Hepatic stellate cell (primary cell): Measurements from ENCODE around the gene EIF1.
A peak's percentile ranks its signal among the peaks of the same experiment; 100 is the strongest.
"Not testable (repeated sequence)": the region's sequence is repeated elsewhere in the genome, so short reads cannot be mapped to it uniquely, and the experiment has no call there.

ENCODE experiments used
- DNase-seq: peaks from one replicate; pipeline ENCODE4 v3.0.0; 2011; ENCODE audit warnings: low spot score

The EIF1 gene

DNA sequence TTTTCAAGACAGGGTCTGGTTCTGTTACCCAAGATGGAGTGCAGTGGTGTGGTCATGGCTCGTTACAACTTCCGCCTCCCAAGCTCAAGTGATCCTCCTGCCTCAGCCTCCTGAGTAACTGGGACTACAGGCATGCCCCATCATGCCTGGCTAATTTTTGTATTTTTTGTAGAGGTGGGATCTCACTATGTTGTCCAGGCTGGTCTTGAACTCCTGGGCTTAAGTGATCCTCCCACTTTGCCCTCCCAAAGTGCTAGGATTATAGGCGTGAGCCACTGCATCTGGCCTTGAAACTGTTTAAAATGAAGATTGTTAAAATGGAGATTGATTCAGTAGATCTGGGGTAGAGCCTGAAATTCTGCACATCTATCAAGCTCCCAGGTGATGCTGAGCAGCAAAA is 12.2 kb downstream of the EIF1 start:
- DNase-seq, result not testable (repeated sequence)

- no peak for DNase-seq
These were observed 14.0 kb downstream of the EIF1 start for GRCh38 chr17:41702712-41703111.

DNA sequence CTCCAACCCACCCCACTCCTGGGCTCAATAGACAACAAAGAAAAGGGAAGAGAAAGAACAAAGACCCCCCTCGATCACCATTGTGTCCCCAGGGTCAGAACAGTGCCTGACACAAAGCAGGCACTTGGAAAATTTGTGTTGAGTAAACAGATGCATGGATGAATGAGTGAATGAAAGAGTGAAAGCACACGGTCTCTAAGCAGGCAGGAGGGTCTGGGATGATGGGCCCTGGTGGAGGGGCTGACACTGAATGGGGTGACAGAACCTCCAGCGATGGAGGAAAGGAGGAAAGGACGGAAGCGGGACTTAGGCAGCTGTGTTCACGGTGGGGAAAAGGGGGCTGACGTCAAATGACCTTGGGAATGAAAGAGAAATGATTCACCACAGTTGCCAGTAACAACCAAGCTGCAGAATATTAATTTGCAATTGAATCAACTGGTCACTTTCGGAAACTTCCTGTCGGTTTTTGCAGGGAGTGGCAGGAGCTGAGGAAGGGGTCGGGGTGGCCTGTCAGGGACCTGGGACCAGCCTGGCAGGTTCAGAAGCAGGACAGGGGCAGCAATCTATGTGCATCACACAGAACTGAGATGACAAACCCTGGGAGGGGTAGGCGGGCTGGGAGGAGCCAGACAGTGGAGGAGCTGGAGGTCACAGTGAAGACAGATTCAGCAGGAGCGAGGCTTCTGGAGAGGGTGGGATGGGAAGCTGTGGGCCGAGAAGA is 16.7 kb downstream of the EIF1 start:
- DNase-seq, result peak; percentile 73

DNA sequence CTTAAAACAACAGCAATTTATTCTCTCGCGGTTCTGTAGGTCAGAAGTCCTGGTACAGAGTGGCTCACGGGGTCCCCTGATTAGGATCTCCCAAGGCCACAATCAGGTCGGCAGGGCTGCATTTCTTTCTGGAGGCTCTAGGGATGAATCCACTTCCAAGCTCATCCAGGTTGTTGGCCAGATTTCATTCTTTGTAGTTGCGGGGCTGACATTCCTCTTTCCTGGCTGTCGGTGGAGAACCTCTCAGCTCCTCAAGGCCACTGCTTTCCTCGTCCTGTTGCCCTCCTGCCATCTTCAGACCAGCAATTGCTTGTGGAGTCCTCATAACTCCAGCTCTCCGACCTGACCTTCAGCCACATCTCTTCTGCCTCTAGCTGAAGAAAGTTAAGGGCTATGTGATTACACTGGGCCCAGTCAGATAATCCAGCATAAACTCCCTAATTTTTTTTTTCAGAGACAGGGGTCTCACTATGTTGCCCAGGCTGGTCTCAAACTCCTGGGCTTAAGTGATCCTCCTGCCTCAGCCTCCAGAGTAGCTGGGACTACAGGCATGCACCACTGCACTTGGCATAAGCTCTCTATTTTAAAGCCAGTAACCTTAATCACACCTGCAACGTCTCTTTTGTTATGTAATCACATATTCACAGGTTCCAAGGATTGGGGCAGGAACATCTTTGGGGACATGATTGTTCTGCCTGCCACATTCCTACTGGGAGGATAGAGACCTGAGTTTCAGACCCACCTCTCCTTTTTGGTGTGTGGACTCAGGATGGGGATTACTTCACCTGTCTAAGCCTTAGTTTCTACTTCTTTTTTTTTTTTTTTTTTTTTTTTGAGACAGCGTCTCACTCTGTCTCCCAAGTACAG is 19.4 kb downstream of the EIF1 start:
- no peak for DNase-seq

DNA sequence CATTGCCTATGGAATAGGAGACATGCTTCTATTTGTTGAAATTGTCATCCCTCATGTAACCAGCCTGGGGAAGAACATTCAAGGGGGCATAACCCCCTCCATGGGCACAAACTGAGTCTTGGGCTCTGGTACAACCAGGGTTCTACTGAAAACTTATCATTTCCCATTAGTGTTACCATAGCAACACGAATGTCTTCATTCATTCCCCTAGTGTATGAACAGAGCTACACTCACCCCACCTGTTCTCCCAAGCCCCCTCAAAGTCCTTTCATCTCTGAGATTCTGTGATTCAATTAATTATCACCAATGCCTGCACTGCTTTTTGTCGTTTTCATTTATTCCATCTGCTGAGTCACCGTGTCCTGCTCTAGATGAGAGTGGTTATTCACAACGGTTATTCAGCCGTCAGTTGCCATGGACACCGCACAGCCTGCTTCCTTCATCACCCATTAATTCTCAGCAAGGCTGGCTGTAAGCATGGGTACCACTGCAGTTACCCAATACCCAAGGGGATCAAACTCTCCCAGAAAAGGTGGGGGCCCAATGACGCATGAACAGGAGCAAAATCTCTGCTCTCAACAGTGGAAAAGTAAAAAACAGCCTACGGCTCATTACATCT is 21.9 kb downstream of the EIF1 start:
- DNase-seq, result no peak

DNA sequence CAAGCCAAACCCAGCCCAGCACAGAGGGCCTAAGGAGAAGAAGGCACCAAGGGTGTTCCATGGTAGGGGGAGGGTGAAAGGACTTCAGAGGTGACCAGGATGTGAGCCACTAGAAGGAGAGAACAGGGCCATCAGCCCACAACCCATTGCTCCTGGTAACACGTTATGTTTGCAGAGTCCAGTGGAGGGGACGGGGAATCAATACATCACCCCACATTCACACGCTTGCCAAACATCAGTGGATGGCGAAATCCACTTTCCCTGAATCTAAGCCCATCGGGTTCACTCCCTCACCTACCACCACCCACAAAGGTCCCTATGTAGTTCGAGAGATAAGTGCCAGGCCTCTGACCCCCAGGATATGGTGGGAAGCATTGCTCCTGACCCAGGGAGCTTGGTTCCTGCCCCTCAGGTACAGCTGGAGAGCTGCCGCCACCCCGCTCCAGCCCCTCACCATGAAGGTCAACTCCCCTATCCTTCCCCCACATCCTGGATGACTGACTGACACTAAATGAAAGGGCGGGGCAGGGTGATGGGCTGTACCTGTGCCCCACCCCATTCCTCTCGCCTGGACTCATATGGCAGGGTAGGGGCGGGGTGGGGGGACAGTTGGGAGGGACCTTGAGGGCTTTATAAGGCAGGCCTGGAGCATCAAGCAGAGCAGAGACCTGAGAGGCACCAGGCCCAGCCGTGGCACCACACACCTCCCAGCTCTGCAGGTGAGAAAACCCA is 23.1 kb downstream of the EIF1 start, which contains the start of gene GAST:
Gene GAST, plus strand, starts transcription at position 663 of the 732 bp plus-strand sequence. CDS start 3,106 bp downstream, outside the sequence.
- DNase-seq, result no peak

DNA sequence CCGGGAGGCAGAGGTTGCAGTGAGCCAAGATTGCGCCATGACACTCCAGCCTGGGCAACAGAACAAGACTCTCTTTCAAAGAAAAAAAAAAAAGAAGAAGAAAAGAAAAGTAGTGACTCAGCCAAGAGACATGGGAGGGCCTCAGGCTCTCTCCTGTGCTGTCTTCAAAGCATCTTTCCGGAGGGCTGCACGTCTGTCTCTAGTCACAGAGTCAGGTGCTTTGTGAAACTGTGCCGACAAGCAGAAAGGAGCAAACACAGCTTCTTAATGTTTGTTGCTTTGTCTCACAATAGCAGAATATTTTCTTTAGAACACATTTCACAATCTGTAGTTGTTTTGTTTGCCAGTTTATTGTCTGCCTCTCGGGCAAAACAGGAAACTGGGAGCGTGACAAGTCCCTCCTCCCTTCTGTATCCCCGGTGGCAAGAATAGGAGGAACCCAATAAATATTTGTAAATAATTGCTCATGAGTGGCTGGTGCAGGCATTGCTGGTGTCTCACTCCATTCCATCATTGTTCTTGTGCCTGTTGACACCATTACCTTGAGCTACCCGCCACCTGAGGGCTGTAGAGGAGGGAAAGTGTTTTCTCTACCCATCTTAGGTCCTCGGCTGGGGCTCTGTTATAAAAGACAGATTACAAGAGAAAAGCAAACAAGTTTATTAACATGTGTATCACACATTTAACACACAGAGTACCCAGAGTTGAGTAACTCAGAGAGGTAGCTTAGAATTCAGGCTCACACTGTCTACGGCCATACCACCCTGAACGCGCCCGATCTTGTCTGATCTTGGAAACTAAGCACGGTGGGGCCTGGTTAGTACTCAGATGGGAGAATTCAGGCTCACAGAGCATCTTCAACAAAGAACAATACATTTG is 29.0 kb downstream of the EIF1 start:
- DNase-seq, result no peak

GRCh38 chr17:41718287-41718645 is 29.6 kb downstream of the EIF1 start:
- DNase-seq, result no peak

DNA sequence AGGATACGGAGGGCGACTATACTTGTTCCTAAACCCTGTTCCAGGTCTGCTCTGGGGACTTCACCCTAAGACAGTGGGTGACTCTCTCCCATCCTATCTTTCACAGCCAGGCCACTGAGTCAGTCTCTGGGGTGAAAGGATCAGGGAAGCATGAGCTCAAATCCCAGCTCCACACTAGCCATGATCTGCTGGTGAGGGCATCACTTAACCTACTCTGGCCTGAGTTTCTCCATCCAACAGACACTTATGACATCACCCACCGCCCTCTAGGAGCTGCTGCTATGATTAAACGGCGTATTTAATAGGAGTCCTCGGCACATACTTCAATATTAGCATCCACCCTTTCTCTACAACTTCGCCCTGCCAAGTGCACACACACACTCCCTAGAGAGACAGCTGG is 33.5 kb downstream of the EIF1 start:
- no peak for DNase-seq

DNA sequence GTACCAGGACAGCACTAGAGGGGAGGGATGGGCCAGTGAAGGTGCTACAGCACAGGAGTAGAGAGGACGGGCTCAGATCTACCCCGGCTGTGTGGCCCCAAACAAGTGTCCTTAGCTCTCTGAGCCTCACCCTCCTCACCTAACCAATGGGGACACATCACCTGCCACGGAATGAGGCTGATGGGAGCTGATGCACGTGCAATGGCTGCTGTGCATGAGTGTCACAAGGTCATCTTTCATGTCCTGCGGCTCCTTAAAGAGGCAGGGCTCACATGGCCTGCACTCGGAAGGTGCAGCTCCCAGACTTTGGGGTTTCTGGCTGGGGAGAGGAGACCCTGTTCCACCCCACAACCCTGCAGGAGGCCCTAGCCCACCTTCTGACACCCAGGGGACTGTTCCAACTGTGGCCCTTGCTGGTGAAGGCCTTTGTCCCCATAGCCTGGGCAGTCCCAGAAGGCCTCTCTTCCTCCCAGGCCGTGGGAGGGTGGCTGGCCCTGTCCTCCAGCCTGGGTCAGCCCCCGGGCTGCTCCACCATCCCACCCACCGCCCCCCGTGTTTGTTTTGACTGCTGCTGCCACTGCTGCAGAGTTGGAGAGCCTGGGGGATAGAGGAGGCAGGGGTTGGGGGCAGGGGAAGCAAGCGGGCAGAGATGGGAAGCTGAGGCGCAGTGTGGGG is 35.3 kb downstream of the EIF1 start:
- no peak for DNase-seq

- no peak for DNase-seq
These were observed 35.9 kb downstream of the EIF1 start for GRCh38 chr17:41724476-41725050.

DNA sequence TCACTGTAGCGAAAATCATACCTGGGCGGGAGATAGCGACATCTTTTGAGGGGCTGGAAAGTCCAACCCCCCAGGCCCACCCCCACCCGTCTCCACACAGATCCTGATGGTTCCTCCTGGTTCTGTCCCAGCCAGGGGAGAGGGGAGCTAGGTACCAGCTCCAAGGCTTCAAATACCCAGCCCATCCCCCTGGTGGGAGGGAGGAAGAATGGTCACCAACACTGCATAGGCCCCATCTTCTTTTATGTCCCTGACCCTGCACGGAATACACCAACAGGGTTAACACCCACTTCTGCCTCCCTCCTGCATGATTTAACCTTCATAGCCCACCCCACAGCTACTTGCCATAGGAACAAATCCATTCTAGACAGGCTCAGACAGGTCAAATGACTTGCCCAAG is 36.4 kb downstream of the EIF1 start:
- DNase-seq, result no peak

DNA sequence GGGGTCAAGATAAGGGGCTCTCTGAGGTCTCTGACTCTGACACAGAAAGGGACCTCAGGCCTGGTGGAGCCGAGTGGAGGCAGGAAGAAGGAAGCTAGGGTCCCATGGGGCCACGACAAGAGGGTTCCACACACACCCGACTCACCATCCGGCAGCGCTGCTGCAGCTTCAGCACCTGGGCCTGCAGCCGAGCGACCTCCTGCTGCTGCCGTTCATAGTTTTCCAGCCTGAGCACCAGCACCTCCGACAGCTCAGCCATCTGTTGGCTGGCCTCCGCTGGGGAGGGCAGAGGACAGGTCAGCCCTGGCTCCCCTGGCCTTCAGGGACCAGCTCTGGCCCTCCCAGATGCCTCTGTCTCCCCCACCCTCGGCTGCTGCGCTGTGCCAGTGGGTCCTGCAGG is 39.4 kb downstream of the EIF1 start:
- DNase-seq, result no peak

- DNase-seq, result no peak
These were observed 41.8 kb downstream of the EIF1 start for GRCh38 chr17:41730479-41730878.

DNA sequence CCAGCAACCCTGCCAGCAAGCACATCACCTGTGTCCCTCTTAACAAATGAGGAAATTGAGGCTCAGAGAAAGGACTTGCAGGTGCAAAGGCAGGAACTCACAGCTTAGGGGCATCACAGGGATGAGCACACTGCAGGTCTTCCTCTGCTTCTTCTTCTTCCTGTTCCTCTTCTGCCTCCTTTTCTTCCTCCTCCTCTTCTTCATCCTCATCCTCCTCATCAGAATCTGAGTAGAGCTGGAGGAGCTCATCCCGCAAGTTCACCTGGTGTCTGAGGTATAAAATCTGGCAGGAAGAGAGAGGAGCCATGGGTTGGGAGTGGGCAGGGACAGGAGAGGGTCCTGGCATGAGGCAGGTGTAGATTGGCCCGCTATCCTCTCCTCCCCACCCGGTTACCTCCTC is 43.2 kb downstream of the EIF1 start:
- DNase-seq, result no peak

DNA sequence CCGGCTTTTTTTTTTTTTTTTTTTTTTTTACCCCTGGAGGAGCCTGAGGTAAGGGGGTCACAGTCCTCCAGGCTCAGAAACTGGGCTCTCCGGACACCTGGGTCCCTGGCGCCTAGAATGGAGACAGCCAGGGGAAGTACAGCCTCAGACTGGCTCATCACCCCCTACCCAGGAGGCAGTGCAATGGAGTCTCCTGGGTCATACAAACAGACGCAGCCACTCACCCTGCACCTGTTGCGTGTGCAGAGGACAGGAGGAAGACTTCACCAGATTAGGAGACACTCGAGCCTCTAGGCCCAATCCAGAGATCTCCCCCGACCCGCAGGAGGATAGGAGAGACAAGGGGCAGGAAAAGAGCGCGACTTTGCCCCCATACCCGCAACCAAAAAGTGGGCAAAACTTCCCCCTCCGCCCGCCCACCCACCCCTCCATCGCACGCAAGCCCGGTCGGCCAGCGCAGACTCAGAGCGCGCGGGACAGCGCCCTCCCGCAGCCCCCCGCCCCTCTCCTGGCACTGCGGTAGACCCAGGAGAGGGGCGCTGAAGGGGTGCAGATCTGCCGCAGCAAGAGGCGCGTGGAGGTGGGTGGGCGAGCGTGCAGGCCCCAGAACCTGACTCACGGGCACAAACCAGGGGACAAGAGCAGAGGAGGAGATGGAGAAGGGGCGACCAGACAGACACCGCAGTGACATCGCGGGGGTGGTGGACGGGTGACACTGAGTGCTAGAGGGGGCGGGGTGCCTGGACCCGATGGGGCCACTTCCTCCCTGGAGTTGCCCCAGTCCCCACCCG is 44.9 kb downstream of the EIF1 start:
- DNase-seq, result no peak

- DNase-seq, result peak; percentile 57
These were observed 45.7 kb downstream of the EIF1 start, which contains the start of gene HAP1 for GRCh38 chr17:41734139-41734948. Gene HAP1 (minus strand): TSS chr17:41734643. CDS start chr17:41734634, 9 bp downstream.

DNA sequence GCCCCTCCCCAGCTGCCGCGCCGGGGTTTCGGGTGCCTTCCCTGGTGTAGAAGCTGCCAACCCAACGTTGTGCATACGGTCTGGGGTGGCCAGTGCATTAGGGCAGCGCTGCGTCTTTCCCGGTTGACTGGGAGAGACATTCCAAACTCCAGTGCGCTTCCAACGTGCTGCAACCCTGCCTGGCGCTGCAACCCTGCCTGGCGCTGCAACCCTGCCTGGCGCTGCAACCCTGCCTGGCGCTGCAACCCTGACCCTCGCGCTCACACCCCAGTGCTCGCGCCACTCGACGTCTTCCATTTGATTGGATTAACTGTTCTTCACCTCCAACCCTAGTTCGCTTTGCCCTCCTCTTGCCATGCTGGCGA is 46.2 kb downstream of the EIF1 start:
- no peak for DNase-seq

GRCh38 chr17:41735744-41736143 is 47.1 kb downstream of the EIF1 start:
- no peak for DNase-seq
